Neural cell (in vitro differentiated cells): ENCODE data around the gene BRF1. TPM values are rescaled to one million over a fixed set of nuclear protein-coding genes. Genes with fewer than 3 reads are reported as not detected.

ENCODE experiments used
- H2AFZ ChIP-seq: fragments of 200-600, 300-800 bp; sonication (generic), shearing (Covaris generic); 2 replicates; pipeline ENCODE4 v1.6.0; 2014; ENCODE audit warnings: low read depth, mild to moderate bottlenecking, antibody characterized with exemption, low read length, moderate library complexity
- H3F3A ChIP-seq: fragments of 200-600 bp; shearing (Covaris generic); 2 replicates; pipeline ENCODE4 v1.6.1; 2016; ENCODE audit warnings: mild to moderate bottlenecking, moderate library complexity, mixed read lengths, antibody characterized with exemption, low read length; ENCODE audit not compliant: insufficient read depth, poor library complexity, severe bottlenecking
- H3K27ac ChIP-seq: fragments of 200-600, 300-800 bp; sonication (generic), shearing (Covaris generic); 2 replicates; pipeline ENCODE4 v1.5.1; 2014; ENCODE audit warnings: mild to moderate bottlenecking, low read length, moderate library complexity
- H3K27me3 ChIP-seq: fragments of 300-800, 200-600 bp; sonication (generic), shearing (Covaris generic); 2 replicates; pipeline ENCODE4 v1.6.0; 2014; ENCODE audit warnings: mild to moderate bottlenecking, low read depth, low read length, moderate library complexity; ENCODE audit not compliant: insufficient read depth
- H3K36me3 ChIP-seq: fragments of 300-800, 200-600 bp; sonication (generic), shearing (Covaris generic); 2 replicates; pipeline ENCODE4 v1.5.1; 2014; ENCODE audit warnings: mild to moderate bottlenecking, antibody characterized with exemption, low read length, moderate library complexity; ENCODE audit not compliant: insufficient read depth
- H3K4me2 ChIP-seq: fragments of 300-800, 200-600 bp; sonication (generic), shearing (Covaris generic); 2 replicates; pipeline ENCODE4 v1.6.0; 2014; ENCODE audit warnings: mild to moderate bottlenecking, low read length
- H3K4me3 ChIP-seq: fragments of 300-800, 200-600 bp; sonication (generic), shearing (Covaris generic); 2 replicates; pipeline ENCODE4 v1.5.1; 2014; ENCODE audit warnings: mild to moderate bottlenecking, low read length, moderate library complexity
- H3K79me2 ChIP-seq: fragments of 200-600 bp; shearing (Covaris generic); replicated peaks from 2 replicates; pipeline ENCODE4 v1.6.0; 2014; ENCODE audit warnings: mild to moderate bottlenecking, low read length, moderate library complexity; ENCODE audit not compliant: insufficient read depth
- H3K9ac ChIP-seq: fragments of 300-800, 200-600 bp; sonication (generic), shearing (Covaris generic); 2 replicates; pipeline ENCODE4 v1.6.1; 2016; ENCODE audit warnings: mild to moderate bottlenecking, low read length, mixed read lengths
- H3K9me2 ChIP-seq: fragments of 200-600 bp; shearing (Covaris generic); 2 replicates; pipeline ENCODE4 v1.6.1; 2016; ENCODE audit warnings: mild to moderate bottlenecking, low read length, mixed read lengths; ENCODE audit not compliant: insufficient read depth
- H3K9me3 ChIP-seq: fragments of 200-600, 300-800 bp; sonication (generic), shearing (Covaris generic); 2 replicates; pipeline ENCODE4 v1.6.1; 2016; ENCODE audit warnings: mild to moderate bottlenecking, mixed run types, low read length, moderate library complexity, mixed read lengths
- H4K20me1 ChIP-seq: fragments of 200-600 bp; shearing (Covaris generic); 2 replicates; pipeline ENCODE4 v1.6.1; 2016; ENCODE audit warnings: mild to moderate bottlenecking, mixed run types; ENCODE audit not compliant: insufficient read depth
- CTCF ChIP-seq: fragments of 450-650 bp; IDR thresholded peaks from 2 replicates; pipeline ENCODE4 v1.5.1; 2014; ENCODE audit warnings: antibody characterized with exemption, mild to moderate bottlenecking, moderate library complexity; ENCODE audit not compliant: poor library complexity, severe bottlenecking
- EP300 ChIP-seq: fragments of 450-650 bp; conservative IDR thresholded peaks from 2 replicates; pipeline ENCODE4 v1.6.1; 2014; ENCODE audit warnings: antibody characterized with exemption, mild to moderate bottlenecking, moderate library complexity; ENCODE audit not compliant: poor library complexity, severe bottlenecking
- EZH2 ChIP-seq: fragments of 200-600, 300-800 bp; shearing (Covaris generic), sonication (generic); IDR thresholded peaks from 2 replicates; pipeline ENCODE4 v1.6.1; 2014; ENCODE audit warnings: antibody characterized with exemption, low read length, borderline replicate concordance, mild to moderate bottlenecking; ENCODE audit not compliant: insufficient read depth, poor library complexity, severe bottlenecking
- MXI1 ChIP-seq: fragments of 450-650 bp; conservative IDR thresholded peaks from 2 replicates; pipeline ENCODE4 v1.6.1; 2014; ENCODE audit warnings: antibody characterized with exemption, mild to moderate bottlenecking; ENCODE audit not compliant: poor library complexity, severe bottlenecking
- POLR2AphosphoS5 ChIP-seq: IDR thresholded peaks from 2 replicates; pipeline ENCODE4 v1.6.1; 2012
- RAD21 ChIP-seq: fragments of 450-650 bp; conservative IDR thresholded peaks from 2 replicates; pipeline ENCODE4 v1.6.1; 2014; ENCODE audit warnings: antibody characterized with exemption, mild to moderate bottlenecking, moderate library complexity
- REST ChIP-seq: IDR thresholded peaks from 2 replicates; pipeline ENCODE4 v1.6.1; 2012; ENCODE audit warnings: borderline replicate concordance
- SMC3 ChIP-seq: fragments of 450-650 bp; conservative IDR thresholded peaks from 2 replicates; pipeline ENCODE4 v1.6.1; 2014; ENCODE audit warnings: antibody characterized with exemption, mild to moderate bottlenecking, moderate library complexity; ENCODE audit not compliant: poor library complexity
- TAF1 ChIP-seq: IDR thresholded peaks from 2 replicates; pipeline ENCODE4 v1.6.1; 2012; ENCODE audit warnings: low read depth
- polyA plus RNA-seq: library from polyadenylated mRNA; depleted of rRNA; stranded (reverse); fragments of >200 nt; gene quantifications from 2 replicates; pipeline ENCODE4 v1.2.3, GENCODE V29; 2014

Gene BRF1
- polyA plus RNA-seq, 1 donor from 2014 or later: 69.4 TPM

- H3F3A ChIP-seq: no peaks in the 10 kb centered on the region
- H3K27ac ChIP-seq: no peak overlapping the region
- no peaks in the 10 kb centered on the region for H3K79me2 ChIP-seq
- no peaks in the 10 kb centered on the region for H3K27me3 ChIP-seq
- no peaks in the 10 kb centered on the region for H3K9me3 ChIP-seq
- no peaks in the 10 kb centered on the region for H3K9me2 ChIP-seq
- no peak for TF ChIP-seq RAD21
- no peak for TF ChIP-seq MXI1
- TF ChIP-seq SMC3: no peak
- TF ChIP-seq CTCF: no peak
- no peak for TF ChIP-seq REST
- TF ChIP-seq EP300: no peak
- TF ChIP-seq EZH2: no peak
- TF ChIP-seq TAF1: no peak
- no peak for TF ChIP-seq POLR2AphosphoS5
- H3K4me3 ChIP-seq: no peak overlapping the region
- H3K9ac ChIP-seq: no peak overlapping the region
- H3K36me3 ChIP-seq: no peaks in the 10 kb centered on the region
- no peaks in the 10 kb centered on the region for H4K20me1 ChIP-seq
- no peak overlapping the region for H3K4me2 ChIP-seq
- no peak overlapping the region for H2AFZ ChIP-seq
Measured at GRCh38 chr14:105160776-105161175, 140.0 kb downstream of the BRF1 start.

- Histone ChIP-seq H3K36me3 (no peaks in the 10 kb centered on the region), H3K9me2 (no peaks in the 10 kb centered on the region), H3K27ac (no peak overlapping the region)
Measured at GRCh38 chr14:105159344-105159743, 141.5 kb downstream of the BRF1 start.

More at GRCh38 chr14:105159344-105159743, 141.5 kb downstream of the BRF1 start:
- Histone ChIP-seq H3K4me3 (no peak overlapping the region), H3K79me2 (no peaks in the 10 kb centered on the region), H4K20me1 (no peaks in the 10 kb centered on the region), H3K9me3 (no peaks in the 10 kb centered on the region), H3K9ac (no peak overlapping the region), H3K27me3 (no peaks in the 10 kb centered on the region), H2AFZ (no peak overlapping the region), H3F3A (no peaks in the 10 kb centered on the region), H3K4me2 (no peak overlapping the region)
- no peak for TF ChIP-seq TAF1
- TF ChIP-seq SMC3: no peak
- no peak for TF ChIP-seq REST
- TF ChIP-seq CTCF: no peak
